Measurements from ENCODE around the gene SLC8A2.

Gene SLC8A2

DNA sequence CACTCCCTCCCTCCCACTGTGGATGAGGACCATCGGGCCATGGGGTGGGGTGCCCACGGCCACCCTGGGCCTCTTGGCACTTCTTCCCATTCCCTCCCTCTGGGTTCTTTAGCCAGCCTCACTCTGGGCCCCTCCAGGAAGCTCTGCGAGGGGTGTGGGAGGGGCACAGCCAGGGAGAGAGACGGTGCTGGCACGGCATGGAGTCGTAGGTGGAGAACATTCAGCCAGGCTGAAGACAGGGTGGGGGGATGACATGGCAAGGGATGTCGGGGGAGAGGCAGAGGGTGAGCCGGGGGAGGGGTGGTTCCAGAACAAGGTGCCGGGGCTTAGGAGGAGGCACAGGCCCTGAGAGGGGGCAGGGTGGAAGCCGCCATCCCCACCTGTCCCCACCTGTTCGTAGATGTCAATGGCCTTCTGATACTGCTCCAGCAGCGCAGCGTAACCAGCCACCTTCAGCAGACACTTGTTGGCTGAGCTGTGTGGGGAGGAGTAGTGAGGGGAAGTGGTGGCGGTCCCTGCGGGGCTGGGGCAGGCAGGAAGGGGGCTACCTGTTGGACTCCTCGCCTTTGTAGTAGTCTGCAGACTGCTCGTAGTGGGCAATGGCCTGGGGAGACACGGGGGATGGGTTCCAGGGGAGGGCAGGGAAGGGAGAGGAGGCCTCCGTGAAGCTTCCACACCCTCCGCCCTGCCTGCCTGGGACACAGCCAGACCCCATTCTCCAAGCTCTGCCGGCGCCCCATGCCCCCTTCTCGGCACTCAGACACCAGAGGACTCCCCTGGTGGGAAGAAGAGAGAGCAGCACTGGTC is 21.1 kb upstream of the SLC8A2 start:
- Histone ChIP-seq H3K9ac (ENCODE audit: low read length) (no peak overlapping the region), H3K79me2 (ENCODE audit: insufficient read depth, low read length) (no peaks in the 10 kb centered on the region), H3K36me3 (ENCODE audit: insufficient read depth, low read length) (peaks cover 32% of the 10 kb centered on the region; the same call in 1 of the 2 replicates), H3K4me2 (ENCODE audit: low read length) (no peak overlapping the region), H3K9me3 (ENCODE audit: low read length) (no peaks in the 10 kb centered on the region), H3K4me1 (ENCODE audit: insufficient read depth, low read length, severe bottlenecking) (no peaks in the 10 kb centered on the region), H3F3A (ENCODE audit: insufficient read depth, low read length) (no peaks in the 10 kb centered on the region), H3K27ac (ENCODE audit: low read depth, low read length, poor library complexity, severe bottlenecking) (no peak overlapping the region), H3K27me3 (ENCODE audit: insufficient read depth, low read length) (no peaks in the 10 kb centered on the region), H4K20me1 (ENCODE audit: insufficient read depth, low read length) (no peaks in the 10 kb centered on the region), H3K9me2 (ENCODE audit: low read depth, low read length) (no peaks in the 10 kb centered on the region), H3K4me3 (ENCODE audit: low read depth, low read length, poor library complexity, severe bottlenecking) (no peak overlapping the region), H2AFZ (ENCODE audit: low read length) (no peak overlapping the region)
- TF ChIP-seq, protein P1, sequence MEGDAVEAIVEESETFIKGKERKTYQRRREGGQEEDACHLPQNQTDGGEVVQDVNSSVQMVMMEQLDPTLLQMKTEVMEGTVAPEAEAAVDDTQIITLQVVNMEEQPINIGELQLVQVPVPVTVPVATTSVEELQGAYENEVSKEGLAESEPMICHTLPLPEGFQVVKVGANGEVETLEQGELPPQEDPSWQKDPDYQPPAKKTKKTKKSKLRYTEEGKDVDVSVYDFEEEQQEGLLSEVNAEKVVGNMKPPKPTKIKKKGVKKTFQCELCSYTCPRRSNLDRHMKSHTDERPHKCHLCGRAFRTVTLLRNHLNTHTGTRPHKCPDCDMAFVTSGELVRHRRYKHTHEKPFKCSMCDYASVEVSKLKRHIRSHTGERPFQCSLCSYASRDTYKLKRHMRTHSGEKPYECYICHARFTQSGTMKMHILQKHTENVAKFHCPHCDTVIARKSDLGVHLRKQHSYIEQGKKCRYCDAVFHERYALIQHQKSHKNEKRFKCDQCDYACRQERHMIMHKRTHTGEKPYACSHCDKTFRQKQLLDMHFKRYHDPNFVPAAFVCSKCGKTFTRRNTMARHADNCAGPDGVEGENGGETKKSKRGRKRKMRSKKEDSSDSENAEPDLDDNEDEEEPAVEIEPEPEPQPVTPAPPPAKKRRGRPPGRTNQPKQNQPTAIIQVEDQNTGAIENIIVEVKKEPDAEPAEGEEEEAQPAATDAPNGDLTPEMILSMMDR (IDR thresholded peaks at IDR 0.05; ENCODE audit: low read length): no peak

DNA sequence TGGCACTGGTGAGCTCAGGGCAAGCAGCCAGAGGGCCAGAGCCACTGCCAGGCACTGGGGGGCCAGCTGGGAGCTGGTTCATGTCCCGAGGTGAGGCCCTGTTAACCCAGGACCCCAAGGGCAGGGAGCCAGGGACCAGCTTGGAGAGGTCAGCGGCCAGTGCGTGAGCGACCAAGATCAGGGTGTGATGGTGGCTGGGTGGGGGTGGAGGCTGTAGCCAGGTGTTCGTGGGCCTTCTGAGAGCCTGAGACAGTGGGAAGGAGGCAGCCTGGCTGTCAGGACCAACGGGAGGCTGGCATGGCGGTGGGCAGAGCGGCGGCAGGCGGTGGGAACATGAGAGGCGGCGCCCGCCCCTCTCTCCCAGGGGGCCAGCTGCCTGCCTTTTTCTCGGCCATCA is 20.4 kb upstream of the SLC8A2 start:
- Histone ChIP-seq H3K9ac (ENCODE audit: low read length) (no peak overlapping the region), H3K4me1 (ENCODE audit: insufficient read depth, low read length, severe bottlenecking) (no peaks in the 10 kb centered on the region), H3F3A (ENCODE audit: insufficient read depth, low read length) (no peaks in the 10 kb centered on the region), H3K4me3 (ENCODE audit: low read depth, low read length, poor library complexity, severe bottlenecking) (no peak overlapping the region), H3K9me3 (ENCODE audit: low read length) (no peaks in the 10 kb centered on the region), H3K27ac (ENCODE audit: low read depth, low read length, poor library complexity, severe bottlenecking) (no peak overlapping the region), H3K9me2 (ENCODE audit: low read depth, low read length) (no peaks in the 10 kb centered on the region), H2AFZ (ENCODE audit: low read length) (no peak overlapping the region), H4K20me1 (ENCODE audit: insufficient read depth, low read length) (no peaks in the 10 kb centered on the region), H3K79me2 (ENCODE audit: insufficient read depth, low read length) (no peaks in the 10 kb centered on the region), H3K36me3 (ENCODE audit: insufficient read depth, low read length) (peaks cover 30% of the 10 kb centered on the region; the same call in 1 of the 2 replicates), H3K4me2 (ENCODE audit: low read length) (no peak overlapping the region), H3K27me3 (ENCODE audit: insufficient read depth, low read length) (no peaks in the 10 kb centered on the region)
- TF ChIP-seq EZH2 (IDR thresholded peaks at IDR 0.05; ENCODE audit: borderline replicate concordance, low read length): no peak
- TF ChIP-seq, protein P1 (IDR thresholded peaks at IDR 0.05; ENCODE audit: low read length): no peak

DNA sequence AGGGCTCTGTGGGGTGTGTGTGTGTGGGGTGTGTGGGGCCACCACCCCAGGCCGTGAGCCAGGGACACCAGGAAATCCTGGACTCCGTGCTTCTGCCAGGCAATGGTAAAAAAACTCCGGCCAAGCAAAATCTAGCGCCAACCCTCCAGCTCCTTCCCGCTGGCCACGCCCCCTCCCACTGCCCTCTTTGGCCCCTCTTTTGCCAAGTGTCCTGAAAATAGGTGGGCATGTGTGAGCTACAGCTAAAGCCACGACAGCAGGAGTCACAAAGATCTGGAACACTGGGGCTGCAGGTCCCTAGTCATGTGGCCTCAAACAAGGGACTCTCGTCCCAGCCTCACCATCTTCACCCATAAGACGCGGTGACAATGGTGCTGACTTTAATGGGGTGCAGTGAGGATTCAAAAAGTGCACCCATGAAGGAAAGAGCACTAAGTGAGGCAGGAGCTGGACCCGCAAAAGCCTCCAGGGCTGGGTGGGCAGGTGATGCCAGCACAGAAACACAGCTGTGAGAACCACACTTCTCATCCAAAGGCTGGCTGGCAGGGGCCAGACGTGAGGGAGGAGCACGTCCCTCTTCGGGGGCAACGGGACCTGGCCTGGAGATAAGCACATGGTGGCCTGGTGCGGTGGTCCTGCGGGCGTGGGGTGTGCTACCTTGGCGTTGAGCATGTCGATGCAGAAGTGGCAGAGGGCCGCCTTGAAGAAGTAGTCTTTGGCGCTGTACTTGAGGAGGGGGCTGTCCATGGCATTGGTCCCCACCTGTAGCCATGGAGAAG is 19.9 kb upstream of the SLC8A2 start:
- Histone ChIP-seq H3K27ac (ENCODE audit: low read depth, low read length, poor library complexity, severe bottlenecking) (no peak overlapping the region), H3K4me1 (ENCODE audit: insufficient read depth, low read length, severe bottlenecking) (no peaks in the 10 kb centered on the region), H3K9me3 (ENCODE audit: low read length) (no peaks in the 10 kb centered on the region), H3K9me2 (ENCODE audit: low read depth, low read length) (no peaks in the 10 kb centered on the region), H3K36me3 (ENCODE audit: insufficient read depth, low read length) (peaks cover 24% of the 10 kb centered on the region; the same call in 1 of the 2 replicates), H3K4me3 (ENCODE audit: low read depth, low read length, poor library complexity, severe bottlenecking) (no peak overlapping the region), H3K27me3 (ENCODE audit: insufficient read depth, low read length) (no peaks in the 10 kb centered on the region), H2AFZ (ENCODE audit: low read length) (no peak overlapping the region), H3K9ac (ENCODE audit: low read length) (no peak overlapping the region), H4K20me1 (ENCODE audit: insufficient read depth, low read length) (no peaks in the 10 kb centered on the region), H3K4me2 (ENCODE audit: low read length) (no peak overlapping the region), H3K79me2 (ENCODE audit: insufficient read depth, low read length) (no peaks in the 10 kb centered on the region), H3F3A (ENCODE audit: insufficient read depth, low read length) (no peaks in the 10 kb centered on the region)
- TF ChIP-seq, protein P1 (IDR thresholded peaks at IDR 0.05; ENCODE audit: low read length): no peak
- no peak for TF ChIP-seq EZH2 (IDR thresholded peaks at IDR 0.05; ENCODE audit: borderline replicate concordance, low read length)
